GM23338 (cell line): ENCODE data around the gene TFAP2A.

Experiments used
- CREB1 ChIP-seq: fragments of 250-450 bp; sonication (Bioruptor Pico); IDR thresholded peaks from 2 replicates; pipeline ENCODE4 v1.5.0; 2020; ENCODE audit warnings: low read depth, mild to moderate bottlenecking, moderate library complexity
- EZH2 ChIP-seq: fragments of 200-600 bp; sonication (generic); IDR thresholded peaks from one replicate; pipeline ENCODE4 v1.8.0; 2017; ENCODE audit warnings: antibody characterized with exemption, mild to moderate bottlenecking, low read depth; ENCODE audit not compliant: unreplicated experiment
- EZH2phosphoT487 ChIP-seq: fragments of 200-600 bp; sonication (generic); IDR thresholded peaks from one replicate; pipeline ENCODE4 v1.8.1; 2018; ENCODE audit warnings: antibody characterized with exemption; ENCODE audit not compliant: unreplicated experiment
- JUNB ChIP-seq: IDR thresholded peaks from one replicate; pipeline ENCODE4 v1.6.1; 2016; ENCODE audit warnings: antibody characterized with exemption; ENCODE audit not compliant: unreplicated experiment
- NANOG ChIP-seq: IDR thresholded peaks from 2 replicates; pipeline ENCODE4 v1.6.1; 2016; ENCODE audit warnings: antibody characterized with exemption, borderline replicate concordance
- POLR2AphosphoS5 ChIP-seq: IDR thresholded peaks from 2 replicates; pipeline ENCODE4 v1.6.1; 2016; ENCODE audit warnings: antibody characterized with exemption, low read depth
- STAT1 ChIP-seq: IDR thresholded peaks from one replicate; pipeline ENCODE4 v1.6.1; 2016; ENCODE audit warnings: antibody characterized with exemption; ENCODE audit not compliant: unreplicated experiment
- ZNF331 ChIP-seq: fragments of 250-450 bp; sonication (Bioruptor Pico); IDR thresholded peaks from 2 replicates; pipeline ENCODE4 v1.5.0; 2020; ENCODE audit warnings: low read depth, mild to moderate bottlenecking, moderate library complexity
- TF ChIP-seq, protein P1 (sequence below), 2 experiments: fragments of 200-600 bp in 1 of 2; sonication (generic) in 1 of 2; conservative IDR thresholded peaks; 2 replicates each; pipeline versions ENCODE4 v1.5.1 to v1.6.1; 2016 to 2017; ENCODE audit warnings: antibody characterized with exemption in 2 of 2, low read depth in 2 of 2, mild to moderate bottlenecking in 2 of 2, moderate library complexity in 1 of 2
- TF ChIP-seq, protein P2 (sequence below): fragments of 250-450 bp; sonication (Bioruptor Pico); IDR thresholded peaks from 2 replicates; pipeline ENCODE4 v1.5.0; 2020; ENCODE audit warnings: mild to moderate bottlenecking, moderate library complexity
- TF ChIP-seq, protein P3 (sequence below): IDR thresholded peaks from one replicate; pipeline ENCODE4 v1.6.1; 2018; ENCODE audit warnings: antibody characterized with exemption; ENCODE audit not compliant: unreplicated experiment

DNA sequence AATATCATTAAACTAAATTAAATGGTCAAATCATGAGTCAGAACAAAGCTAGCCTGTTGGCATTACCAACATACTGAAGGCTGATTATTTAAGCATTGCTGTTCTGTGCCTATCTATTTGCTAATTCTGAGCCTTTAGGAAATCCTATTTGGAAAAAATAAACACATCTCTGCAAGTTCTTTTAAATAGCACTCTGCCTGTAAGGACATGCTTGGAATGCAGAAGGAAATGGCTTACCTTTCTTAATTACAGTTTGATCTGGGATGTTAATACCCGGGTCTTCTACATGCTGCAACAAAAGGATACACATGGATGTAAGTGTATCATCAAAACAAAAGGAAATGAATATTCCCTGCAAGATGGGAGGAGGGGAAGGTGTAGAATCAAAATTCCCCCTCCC, 8.3 kb downstream of the TFAP2A start:
- TF ChIP-seq CREB1 (CRISPR knock-in tag), result no peak
- TF ChIP-seq, protein P1, sequence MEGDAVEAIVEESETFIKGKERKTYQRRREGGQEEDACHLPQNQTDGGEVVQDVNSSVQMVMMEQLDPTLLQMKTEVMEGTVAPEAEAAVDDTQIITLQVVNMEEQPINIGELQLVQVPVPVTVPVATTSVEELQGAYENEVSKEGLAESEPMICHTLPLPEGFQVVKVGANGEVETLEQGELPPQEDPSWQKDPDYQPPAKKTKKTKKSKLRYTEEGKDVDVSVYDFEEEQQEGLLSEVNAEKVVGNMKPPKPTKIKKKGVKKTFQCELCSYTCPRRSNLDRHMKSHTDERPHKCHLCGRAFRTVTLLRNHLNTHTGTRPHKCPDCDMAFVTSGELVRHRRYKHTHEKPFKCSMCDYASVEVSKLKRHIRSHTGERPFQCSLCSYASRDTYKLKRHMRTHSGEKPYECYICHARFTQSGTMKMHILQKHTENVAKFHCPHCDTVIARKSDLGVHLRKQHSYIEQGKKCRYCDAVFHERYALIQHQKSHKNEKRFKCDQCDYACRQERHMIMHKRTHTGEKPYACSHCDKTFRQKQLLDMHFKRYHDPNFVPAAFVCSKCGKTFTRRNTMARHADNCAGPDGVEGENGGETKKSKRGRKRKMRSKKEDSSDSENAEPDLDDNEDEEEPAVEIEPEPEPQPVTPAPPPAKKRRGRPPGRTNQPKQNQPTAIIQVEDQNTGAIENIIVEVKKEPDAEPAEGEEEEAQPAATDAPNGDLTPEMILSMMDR (conservative IDR thresholded peaks at IDR 0.05; ENCODE audit: low read depth in 2 of 2), result no peak
- no peak for TF ChIP-seq POLR2AphosphoS5
- no peak for TF ChIP-seq EZH2
- no peak for TF ChIP-seq EZH2phosphoT487
- TF ChIP-seq, protein P2, sequence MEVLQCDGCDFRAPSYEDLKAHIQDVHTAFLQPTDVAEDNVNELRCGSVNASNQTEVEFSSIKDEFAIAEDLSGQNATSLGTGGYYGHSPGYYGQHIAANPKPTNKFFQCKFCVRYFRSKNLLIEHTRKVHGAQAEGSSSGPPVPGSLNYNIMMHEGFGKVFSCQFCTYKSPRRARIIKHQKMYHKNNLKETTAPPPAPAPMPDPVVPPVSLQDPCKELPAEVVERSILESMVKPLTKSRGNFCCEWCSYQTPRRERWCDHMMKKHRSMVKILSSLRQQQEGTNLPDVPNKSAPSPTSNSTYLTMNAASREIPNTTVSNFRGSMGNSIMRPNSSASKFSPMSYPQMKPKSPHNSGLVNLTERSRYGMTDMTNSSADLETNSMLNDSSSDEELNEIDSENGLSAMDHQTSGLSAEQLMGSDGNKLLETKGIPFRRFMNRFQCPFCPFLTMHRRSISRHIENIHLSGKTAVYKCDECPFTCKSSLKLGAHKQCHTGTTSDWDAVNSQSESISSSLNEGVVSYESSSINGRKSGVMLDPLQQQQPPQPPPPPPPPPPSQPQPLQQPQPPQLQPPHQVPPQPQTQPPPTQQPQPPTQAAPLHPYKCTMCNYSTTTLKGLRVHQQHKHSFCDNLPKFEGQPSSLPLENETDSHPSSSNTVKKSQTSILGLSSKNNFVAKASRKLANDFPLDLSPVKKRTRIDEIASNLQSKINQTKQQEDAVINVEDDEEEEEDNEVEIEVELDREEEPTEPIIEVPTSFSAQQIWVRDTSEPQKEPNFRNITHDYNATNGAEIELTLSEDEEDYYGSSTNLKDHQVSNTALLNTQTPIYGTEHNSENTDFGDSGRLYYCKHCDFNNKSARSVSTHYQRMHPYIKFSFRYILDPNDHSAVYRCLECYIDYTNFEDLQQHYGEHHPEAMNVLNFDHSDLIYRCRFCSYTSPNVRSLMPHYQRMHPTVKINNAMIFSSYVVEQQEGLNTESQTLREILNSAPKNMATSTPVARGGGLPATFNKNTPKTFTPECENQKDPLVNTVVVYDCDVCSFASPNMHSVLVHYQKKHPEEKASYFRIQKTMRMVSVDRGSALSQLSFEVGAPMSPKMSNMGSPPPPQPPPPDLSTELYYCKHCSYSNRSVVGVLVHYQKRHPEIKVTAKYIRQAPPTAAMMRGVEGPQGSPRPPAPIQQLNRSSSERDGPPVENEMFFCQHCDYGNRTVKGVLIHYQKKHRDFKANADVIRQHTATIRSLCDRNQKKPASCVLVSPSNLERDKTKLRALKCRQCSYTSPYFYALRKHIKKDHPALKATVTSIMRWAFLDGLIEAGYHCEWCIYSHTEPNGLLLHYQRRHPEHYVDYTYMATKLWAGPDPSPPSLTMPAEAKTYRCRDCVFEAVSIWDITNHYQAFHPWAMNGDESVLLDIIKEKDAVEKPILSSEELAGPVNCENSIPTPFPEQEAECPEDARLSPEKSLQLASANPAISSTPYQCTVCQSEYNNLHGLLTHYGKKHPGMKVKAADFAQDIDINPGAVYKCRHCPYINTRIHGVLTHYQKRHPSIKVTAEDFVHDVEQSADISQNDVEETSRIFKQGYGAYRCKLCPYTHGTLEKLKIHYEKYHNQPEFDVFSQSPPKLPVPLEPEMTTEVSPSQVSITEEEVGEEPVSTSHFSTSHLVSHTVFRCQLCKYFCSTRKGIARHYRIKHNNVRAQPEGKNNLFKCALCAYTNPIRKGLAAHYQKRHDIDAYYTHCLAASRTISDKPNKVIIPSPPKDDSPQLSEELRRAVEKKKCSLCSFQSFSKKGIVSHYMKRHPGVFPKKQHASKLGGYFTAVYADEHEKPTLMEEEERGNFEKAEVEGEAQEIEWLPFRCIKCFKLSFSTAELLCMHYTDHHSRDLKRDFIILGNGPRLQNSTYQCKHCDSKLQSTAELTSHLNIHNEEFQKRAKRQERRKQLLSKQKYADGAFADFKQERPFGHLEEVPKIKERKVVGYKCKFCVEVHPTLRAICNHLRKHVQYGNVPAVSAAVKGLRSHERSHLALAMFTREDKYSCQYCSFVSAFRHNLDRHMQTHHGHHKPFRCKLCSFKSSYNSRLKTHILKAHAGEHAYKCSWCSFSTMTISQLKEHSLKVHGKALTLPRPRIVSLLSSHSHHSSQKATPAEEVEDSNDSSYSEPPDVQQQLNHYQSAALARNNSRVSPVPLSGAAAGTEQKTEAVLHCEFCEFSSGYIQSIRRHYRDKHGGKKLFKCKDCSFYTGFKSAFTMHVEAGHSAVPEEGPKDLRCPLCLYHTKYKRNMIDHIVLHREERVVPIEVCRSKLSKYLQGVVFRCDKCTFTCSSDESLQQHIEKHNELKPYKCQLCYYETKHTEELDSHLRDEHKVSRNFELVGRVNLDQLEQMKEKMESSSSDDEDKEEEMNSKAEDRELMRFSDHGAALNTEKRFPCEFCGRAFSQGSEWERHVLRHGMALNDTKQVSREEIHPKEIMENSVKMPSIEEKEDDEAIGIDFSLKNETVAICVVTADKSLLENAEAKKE (CRISPR knock-in tag), result no peak
- TF ChIP-seq, protein P3, sequence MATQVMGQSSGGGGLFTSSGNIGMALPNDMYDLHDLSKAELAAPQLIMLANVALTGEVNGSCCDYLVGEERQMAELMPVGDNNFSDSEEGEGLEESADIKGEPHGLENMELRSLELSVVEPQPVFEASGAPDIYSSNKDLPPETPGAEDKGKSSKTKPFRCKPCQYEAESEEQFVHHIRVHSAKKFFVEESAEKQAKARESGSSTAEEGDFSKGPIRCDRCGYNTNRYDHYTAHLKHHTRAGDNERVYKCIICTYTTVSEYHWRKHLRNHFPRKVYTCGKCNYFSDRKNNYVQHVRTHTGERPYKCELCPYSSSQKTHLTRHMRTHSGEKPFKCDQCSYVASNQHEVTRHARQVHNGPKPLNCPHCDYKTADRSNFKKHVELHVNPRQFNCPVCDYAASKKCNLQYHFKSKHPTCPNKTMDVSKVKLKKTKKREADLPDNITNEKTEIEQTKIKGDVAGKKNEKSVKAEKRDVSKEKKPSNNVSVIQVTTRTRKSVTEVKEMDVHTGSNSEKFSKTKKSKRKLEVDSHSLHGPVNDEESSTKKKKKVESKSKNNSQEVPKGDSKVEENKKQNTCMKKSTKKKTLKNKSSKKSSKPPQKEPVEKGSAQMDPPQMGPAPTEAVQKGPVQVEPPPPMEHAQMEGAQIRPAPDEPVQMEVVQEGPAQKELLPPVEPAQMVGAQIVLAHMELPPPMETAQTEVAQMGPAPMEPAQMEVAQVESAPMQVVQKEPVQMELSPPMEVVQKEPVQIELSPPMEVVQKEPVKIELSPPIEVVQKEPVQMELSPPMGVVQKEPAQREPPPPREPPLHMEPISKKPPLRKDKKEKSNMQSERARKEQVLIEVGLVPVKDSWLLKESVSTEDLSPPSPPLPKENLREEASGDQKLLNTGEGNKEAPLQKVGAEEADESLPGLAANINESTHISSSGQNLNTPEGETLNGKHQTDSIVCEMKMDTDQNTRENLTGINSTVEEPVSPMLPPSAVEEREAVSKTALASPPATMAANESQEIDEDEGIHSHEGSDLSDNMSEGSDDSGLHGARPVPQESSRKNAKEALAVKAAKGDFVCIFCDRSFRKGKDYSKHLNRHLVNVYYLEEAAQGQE, result no peak
- TF ChIP-seq JUNB, result no peak
- TF ChIP-seq STAT1, result no peak
- no peak for TF ChIP-seq NANOG
- no peak for TF ChIP-seq ZNF331 (CRISPR knock-in tag)
